ENCODE results near the gene TBX21.

- TF ChIP-seq ZFP30 (CRISPR knock-in tag; IDR thresholded peaks at IDR 0.05) (no peak), ISL1 (CRISPR knock-in tag; IDR thresholded peaks at IDR 0.05) (no peak), RARB (CRISPR knock-in tag; IDR thresholded peaks at IDR 0.05) (no peak), TCF4 (CRISPR knock-in tag; IDR thresholded peaks at IDR 0.05; ENCODE audit: borderline replicate concordance) (no peak), GLIS3 (CRISPR knock-in tag; IDR thresholded peaks at IDR 0.05) (no peak)
Measured at GRCh38 chr17:47684025-47684424, 49.0 kb upstream of the TBX21 start.

Data from SK-N-SH treated with all-trans-retinoic acid at 6 μM for 48 hours (cell line).